Stimulated activated CD8-positive, alpha-beta memory T cell treated with anti-CD3 and anti-CD28 coated beads, Interleukin-4, amount 100 ng/mL, for 48 hours (primary cell): ENCODE data around the gene POTEB.
"Not testable (repeated sequence)": the region's sequence is repeated elsewhere in the genome, so short reads cannot be mapped to it uniquely, and the experiment has no call there.

Experiments
- DNase-seq: peaks from one replicate; pipeline ENCODE4 v3.0.0-alpha.2; 2020

The POTEB gene

DNA sequence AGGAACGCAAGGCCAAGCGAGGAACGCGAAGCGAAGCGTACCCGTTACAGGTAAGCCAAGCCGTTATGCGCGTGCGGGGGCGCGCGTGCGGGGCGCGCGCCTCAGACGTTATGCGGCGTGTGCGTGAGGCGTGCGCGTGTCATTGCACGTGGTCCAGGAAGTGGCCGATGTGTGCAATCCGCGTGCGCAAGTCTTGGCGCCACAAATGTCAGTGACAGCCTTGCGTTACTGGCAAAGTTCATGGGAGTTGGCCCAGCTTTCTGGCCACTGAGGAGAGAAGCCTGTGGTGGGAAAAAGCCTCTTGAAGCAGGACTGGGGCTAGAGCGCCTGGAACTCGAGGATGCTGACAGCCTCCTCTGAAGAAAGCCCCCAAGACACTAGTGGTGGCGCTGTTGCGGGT, at the start of gene POTEB:
Gene POTEB, minus strand, starts transcription at position 101 of the 400 bp plus-strand sequence. CDS start 489 bp downstream, outside the sequence.
- not testable (repeated sequence) for DNase-seq

DNA sequence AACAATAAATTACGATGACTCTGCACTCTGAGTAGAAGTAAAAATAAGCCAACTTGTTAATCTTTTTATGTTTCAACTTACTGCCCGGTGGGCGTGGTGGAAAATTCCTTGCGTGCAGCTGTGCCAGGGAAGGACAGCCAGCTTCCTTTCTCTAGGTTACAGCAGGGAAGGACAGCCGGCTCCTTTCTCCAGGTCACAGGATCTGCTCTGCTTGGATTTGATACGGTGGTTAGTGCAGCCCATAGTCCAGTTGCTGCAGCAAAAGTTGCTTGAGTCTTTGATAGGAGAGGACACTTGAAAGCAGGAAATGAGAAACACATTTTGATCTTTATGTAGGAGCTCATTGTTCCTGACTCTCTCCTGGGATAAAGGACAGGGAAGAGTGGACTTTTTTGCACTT, 13.4 kb upstream of the POTEB start:
- not testable (repeated sequence) for DNase-seq

DNA sequence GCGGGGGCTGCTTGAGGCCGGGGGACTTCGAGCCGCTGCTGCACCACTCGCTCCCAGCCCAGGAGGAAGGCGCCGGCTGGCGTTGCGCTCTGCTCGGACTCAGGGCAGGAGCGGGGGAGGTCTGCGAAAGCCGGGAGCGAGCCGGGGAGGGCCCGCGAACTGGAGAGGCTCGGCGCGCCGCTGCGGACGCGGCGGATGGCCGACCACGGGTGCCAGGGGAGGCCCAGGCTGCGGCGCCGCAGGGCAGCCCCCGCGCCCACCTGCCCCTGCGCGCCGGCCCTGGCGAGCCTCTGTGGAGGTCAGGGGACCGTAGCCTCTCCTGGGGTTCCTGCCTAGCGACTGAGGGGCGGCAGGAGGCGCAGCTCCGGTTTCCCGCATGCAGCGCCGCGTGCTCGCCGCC, 12.0 kb upstream of the POTEB start:
- DNase-seq, result not testable (repeated sequence)

DNA sequence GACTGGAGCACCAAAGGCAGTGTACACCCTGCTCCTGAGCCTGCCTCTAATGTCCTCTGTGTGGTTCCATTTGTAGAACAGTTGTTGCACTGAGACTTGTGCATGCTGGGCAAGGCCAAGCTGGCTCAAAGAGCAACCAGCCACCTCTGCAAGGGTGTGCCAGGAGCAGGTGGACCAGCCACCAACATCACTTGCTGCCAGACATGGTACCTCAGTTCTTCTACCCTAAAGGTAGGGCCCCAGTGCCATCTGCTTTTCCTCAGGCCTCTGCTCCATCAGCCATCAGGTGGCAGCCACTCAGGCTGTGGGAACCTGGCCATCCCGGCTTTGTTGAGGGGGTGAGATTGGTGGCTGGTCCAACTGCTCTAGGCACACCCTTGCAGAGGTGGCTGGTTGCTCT, 38.7 kb downstream of the POTEB start:
- DNase-seq, result peak; percentile 6
